ENCODE results near the gene TPRA1. TPM values are rescaled to one million over a fixed set of nuclear protein-coding genes. Genes with fewer than 3 reads are reported as not detected.

The TPRA1 gene
- total and polyA plus RNA-seq, 2 of the 4 experiments (the other 2 are of a cell fraction): 17.9 to 40.1 TPM

GRCh38 chr3:127578802-127579201, 11.7 kb downstream of the TPRA1 start:
- no peak overlapping the region for H3K4me3 ChIP-seq (ENCODE audit: insufficient read depth, low read depth, low read length)
- H4K5ac ChIP-seq (ENCODE audit: low read depth, low read length): no peak overlapping the region
- no peak overlapping the region for H3K18ac ChIP-seq (ENCODE audit: low read depth, low read length)
- no peak overlapping the region for H3K14ac ChIP-seq (replicated peaks; ENCODE audit: low read depth, low read length)
- BruUV-seq (replicated peaks): no TSS peak
- H2BK15ac ChIP-seq (ENCODE audit: low read depth, low read length): no peak overlapping the region
- peaks cover 11% of the 10 kb centered on the region; the same call in 1 of the 2 replicates for H3K9me1 ChIP-seq (ENCODE audit: insufficient read depth, low read length)
- peaks cover 3% of the 10 kb centered on the region; the same call in 1 of the 2 replicates for H3K4me1 ChIP-seq (ENCODE audit: control insufficient read depth, insufficient read depth, low read length)
- no peak overlapping the region for H2BK5ac ChIP-seq (ENCODE audit: low read depth, low read length, poor library complexity, severe bottlenecking)
- ChIA-PET POLR2A (ENCODE audit: unreplicated experiment) (no interaction called here), CTCF (no interaction called here)
- H3K23ac ChIP-seq (ENCODE audit: low read depth, low read length): no peak overlapping the region
- peaks cover 41% of the 10 kb centered on the region for H3K36me3 ChIP-seq (ENCODE audit: control insufficient read depth, insufficient read depth, low read length)
- no peak overlapping the region for H2AK5ac ChIP-seq (ENCODE audit: low read depth, low read length)
- no peak overlapping the region for H4K8ac ChIP-seq (ENCODE audit: low read depth in 2 of 2, low read length in 2 of 2)
- dilution Hi-C loops (cut with HindIII; ENCODE audit: low sequenced_read_pairs, unreplicated experiment): no loop called here
- no peak overlapping the region for H4K91ac ChIP-seq (ENCODE audit: insufficient read depth, low read depth, low read length)
- H3K79me1 ChIP-seq (ENCODE audit: low read depth in 1 of 2, low read length in 2 of 2): peaks cover 36 to 62% of the 10 kb centered on the region in 2 experiments
- no peaks in the 10 kb centered on the region for H3K9me3 ChIP-seq (ENCODE audit: control insufficient read depth, insufficient read depth, low read length)
- TF ChIP-seq CHD1 (IDR thresholded peaks at IDR 0.05; ENCODE audit: low read depth, low read length) (no peak), MAZ (IDR thresholded peaks at IDR 0.05; ENCODE audit: borderline replicate concordance, low read depth, low read length) (no peak), RFX5 (IDR thresholded peaks at IDR 0.05; ENCODE audit: low read depth, low read length) (no peak), CEBPB (IDR thresholded peaks at IDR 0.05; ENCODE audit: low read depth, low read length) (no peak), NFE2L2 (IDR thresholded peaks at IDR 0.05; ENCODE audit: low read depth, low read length) (no peak), MAFK (IDR thresholded peaks at IDR 0.05; ENCODE audit: low read depth, low read length) (no peak), ELK1 (IDR thresholded peaks at IDR 0.05; ENCODE audit: borderline replicate concordance, low read depth, low read length) (no peak), RCOR1 (IDR thresholded peaks at IDR 0.05; ENCODE audit: insufficient replicate concordance, low read length) (no peak), MXI1 (IDR thresholded peaks at IDR 0.05; ENCODE audit: borderline replicate concordance, low read depth, low read length) (no peak), SMC3 (IDR thresholded peaks at IDR 0.05; ENCODE audit: low read depth, low read length) (no peak), BHLHE40 (IDR thresholded peaks at IDR 0.05; ENCODE audit: low read depth, low read length) (no peak), POLR2A (IDR thresholded peaks at IDR 0.05; ENCODE audit: low read depth, low read length) (no peak), USF2 (IDR thresholded peaks at IDR 0.05; ENCODE audit: low read depth, low read length) (no peak), RAD21 (IDR thresholded peaks at IDR 0.05; ENCODE audit: low read length) (no peak), FOS (IDR thresholded peaks at IDR 0.05; ENCODE audit: low read depth, low read length) (no peak)
- TF ChIP-seq, protein P1, sequence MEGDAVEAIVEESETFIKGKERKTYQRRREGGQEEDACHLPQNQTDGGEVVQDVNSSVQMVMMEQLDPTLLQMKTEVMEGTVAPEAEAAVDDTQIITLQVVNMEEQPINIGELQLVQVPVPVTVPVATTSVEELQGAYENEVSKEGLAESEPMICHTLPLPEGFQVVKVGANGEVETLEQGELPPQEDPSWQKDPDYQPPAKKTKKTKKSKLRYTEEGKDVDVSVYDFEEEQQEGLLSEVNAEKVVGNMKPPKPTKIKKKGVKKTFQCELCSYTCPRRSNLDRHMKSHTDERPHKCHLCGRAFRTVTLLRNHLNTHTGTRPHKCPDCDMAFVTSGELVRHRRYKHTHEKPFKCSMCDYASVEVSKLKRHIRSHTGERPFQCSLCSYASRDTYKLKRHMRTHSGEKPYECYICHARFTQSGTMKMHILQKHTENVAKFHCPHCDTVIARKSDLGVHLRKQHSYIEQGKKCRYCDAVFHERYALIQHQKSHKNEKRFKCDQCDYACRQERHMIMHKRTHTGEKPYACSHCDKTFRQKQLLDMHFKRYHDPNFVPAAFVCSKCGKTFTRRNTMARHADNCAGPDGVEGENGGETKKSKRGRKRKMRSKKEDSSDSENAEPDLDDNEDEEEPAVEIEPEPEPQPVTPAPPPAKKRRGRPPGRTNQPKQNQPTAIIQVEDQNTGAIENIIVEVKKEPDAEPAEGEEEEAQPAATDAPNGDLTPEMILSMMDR (conservative IDR thresholded peaks at IDR 0.05; ENCODE audit: low read depth, low read length): no peak
- no peak overlapping the region for H2BK120ac ChIP-seq (ENCODE audit: low read depth, low read length)
- intact Hi-C loops (cut with micrococcal nuclease): loop anchor here (10.0 kb wide), 1 partner anchor 256 kb away; no protein-coding TSS in a partner anchor
- ATAC-seq (ENCODE audit: low read depth): no peak
- DNase-seq: no peak
- H3K27me3 ChIP-seq (ENCODE audit: control insufficient read depth, insufficient read depth, low read length): no peaks in the 10 kb centered on the region
- in situ Hi-C loops (cut with MboI; ENCODE audit: low sequenced_read_pairs): no loop called here
- H3K4me2 ChIP-seq (ENCODE audit: low read depth, low read length): no peak overlapping the region
- H2BK20ac ChIP-seq (ENCODE audit: low read depth, low read length): no peak overlapping the region
- WGBS, 2 experiments (ENCODE audit: extremely low coverage in 2 of 2, insufficient read length in 1 of 2): no CpG with 5 or more reads among the region's 6 CpGs
- H2AK9ac ChIP-seq (replicated peaks; ENCODE audit: low read depth, low read length, poor library complexity): peak overlapping the region; percentile 57
- no peak overlapping the region for H3K56ac ChIP-seq (ENCODE audit: extremely low read depth, insufficient read depth, low read length)
- peaks cover 78% of the 10 kb centered on the region for H4K20me1 ChIP-seq (ENCODE audit: insufficient read depth, low read length)
- no peak overlapping the region for H3K9ac ChIP-seq (ENCODE audit: low read depth, low read length)
- H3K27ac ChIP-seq (ENCODE audit: insufficient read depth, low read length): no peak overlapping the region
- no peak overlapping the region for H3K4ac ChIP-seq (ENCODE audit: low read depth, low read length)
- no peak overlapping the region for H2AFZ ChIP-seq (replicated peaks; ENCODE audit: low read length, poor library complexity)
